HG03159 (cell line): Measurements from ENCODE around the gene ATG7.

ENCODE experiments used
- ATAC-seq: cut with Tn5 transposase; IDR thresholded peaks from one replicate; pipeline ENCODE4 v1.9.1; 2021; ENCODE audit warnings: mild to moderate bottlenecking, moderate library complexity; ENCODE audit not compliant: unreplicated experiment

ATG7 gene

GRCh38 chr3:11290743-11291680 lies 18.8 kb downstream of the ATG7 start:
- ATAC-seq = no peak

DNA sequence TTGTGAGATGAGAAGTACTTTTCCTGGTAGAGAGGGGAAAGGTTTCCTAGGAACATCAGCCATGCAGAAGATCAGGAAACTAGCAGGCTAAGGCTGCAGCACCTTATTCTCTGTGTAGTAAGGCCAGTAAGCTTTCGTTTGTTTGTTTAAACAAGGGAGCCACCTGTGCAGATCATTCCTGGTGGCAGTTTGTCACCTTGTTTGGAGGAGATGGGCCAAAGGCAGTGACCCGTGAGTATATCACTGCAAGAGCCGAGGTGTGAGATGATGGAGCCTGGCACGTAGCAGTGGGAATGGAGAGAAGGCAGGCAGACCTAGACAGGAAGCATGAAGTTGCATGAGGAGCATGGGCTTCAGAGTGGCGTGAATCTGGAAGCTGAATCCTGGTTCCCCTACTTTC lies 19.6 kb downstream of the ATG7 start:
- no peak for ATAC-seq

DNA sequence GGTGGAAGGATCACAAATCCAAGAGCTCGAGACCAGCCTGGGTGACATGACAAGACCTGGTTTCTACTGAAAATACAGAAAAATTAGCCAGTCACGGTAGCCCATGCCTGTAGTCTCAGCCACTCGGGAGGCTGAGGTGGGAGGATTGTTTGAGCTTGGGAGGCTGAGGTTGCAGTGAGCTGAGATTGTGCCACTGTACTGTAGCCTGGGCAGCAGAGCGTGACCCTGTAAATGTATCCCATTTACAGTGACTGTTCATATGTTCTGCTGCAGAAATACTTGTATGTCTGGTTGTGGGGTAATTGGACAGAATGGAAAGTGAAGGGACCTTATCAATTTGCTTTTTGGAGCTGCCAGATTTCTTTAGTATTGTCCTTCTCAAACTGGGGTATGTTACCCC lies 24.9 kb downstream of the ATG7 start:
- no peak for ATAC-seq

- peak; percentile 94 for ATAC-seq
These were observed 28.8 kb downstream of the ATG7 start for GRCh38 chr3:11300970-11301369.

GRCh38 chr3:11302444-11302843 lies 30.2 kb downstream of the ATG7 start:
- no peak for ATAC-seq

DNA sequence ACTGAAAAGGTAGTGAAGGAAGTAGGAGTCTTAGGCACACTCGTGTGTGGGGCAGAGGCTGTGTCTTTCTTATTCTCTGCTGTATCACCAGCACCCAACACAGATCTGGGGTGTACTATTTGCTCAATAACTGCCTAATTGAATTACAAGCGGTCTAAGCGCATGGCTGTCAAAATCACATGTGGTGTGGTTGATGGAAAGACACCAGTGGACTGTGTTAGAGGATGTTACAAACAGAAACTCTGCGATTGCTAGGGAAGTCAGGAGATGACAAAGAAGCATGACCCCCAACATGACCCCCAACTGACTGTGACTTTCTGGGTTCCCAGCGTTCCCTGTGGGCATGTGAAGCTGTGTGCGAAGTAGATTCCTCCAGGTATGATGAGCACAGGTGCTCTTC lies 32.0 kb downstream of the ATG7 start:
- no peak for ATAC-seq

GRCh38 chr3:11305509-11305908 lies 33.3 kb downstream of the ATG7 start:
- no peak for ATAC-seq

GRCh38 chr3:11306817-11307589 lies 34.8 kb downstream of the ATG7 start:
- no peak for ATAC-seq

GRCh38 chr3:11307830-11308432 lies 35.7 kb downstream of the ATG7 start:
- no peak for ATAC-seq

DNA sequence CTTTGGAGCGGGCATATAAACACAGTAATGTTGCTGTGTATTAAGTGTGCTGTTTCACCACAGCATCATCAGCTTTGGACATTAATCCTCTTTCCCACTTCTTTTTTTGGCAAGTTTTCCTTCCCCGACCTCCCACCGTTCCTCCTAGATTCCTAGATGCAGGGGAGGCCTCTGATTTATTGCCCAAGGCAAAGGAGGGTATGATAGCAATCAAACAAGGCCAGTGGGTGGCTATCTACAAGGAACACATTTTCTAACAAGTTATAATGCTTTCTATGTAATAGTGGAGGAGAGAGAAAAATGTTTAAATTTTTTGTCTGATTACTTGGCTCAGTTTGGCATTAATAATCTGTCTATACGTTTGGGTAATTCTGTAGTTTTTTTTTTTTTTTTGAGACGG lies 38.1 kb downstream of the ATG7 start:
- no peak for ATAC-seq

DNA sequence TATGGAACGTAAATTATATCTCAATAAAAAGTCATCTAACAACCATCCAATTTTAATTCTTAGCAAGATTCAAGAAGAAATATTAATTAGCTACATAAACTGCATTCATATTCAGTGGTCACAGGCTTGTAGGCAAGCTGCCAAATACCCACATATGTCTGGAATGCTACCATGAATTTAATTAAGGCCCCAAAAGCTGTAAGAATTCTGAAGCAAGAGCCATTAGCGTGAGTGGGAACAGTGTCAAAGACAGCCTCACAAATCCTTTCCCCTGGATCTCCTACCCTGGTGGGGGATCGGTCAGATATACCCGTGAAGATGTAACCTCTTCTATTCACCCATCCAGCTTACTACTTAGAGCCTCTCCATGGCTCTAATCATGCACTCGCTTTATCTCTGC lies 40.0 kb downstream of the ATG7 start:
- ATAC-seq = no peak

- no peak for ATAC-seq
These were observed 45.1 kb downstream of the ATG7 start for GRCh38 chr3:11317300-11317699.

DNA sequence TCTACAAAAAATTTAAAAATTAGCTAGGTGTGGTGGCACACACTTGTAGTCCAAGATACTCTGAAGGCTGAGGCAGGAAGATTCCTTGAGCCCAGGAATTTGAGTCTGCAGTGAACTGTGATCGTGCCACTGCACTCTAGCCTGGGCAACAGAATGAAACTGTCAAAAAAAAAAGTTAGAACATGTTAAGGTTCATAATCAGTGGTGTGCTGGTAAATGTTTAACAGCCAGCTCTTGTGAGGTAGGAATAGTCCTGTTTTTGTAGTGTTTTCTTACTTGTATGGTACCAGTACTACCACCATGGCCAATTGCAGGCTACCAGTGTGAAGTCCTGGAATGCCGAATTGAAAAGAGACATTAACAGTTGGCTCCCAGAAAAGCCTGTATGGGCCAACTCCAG lies 50.7 kb downstream of the ATG7 start:
- ATAC-seq = no peak

GRCh38 chr3:11323813-11324212 lies 51.6 kb downstream of the ATG7 start:
- ATAC-seq = no peak

- ATAC-seq = no peak
These were observed 55.4 kb downstream of the ATG7 start for GRCh38 chr3:11327619-11328018.

DNA sequence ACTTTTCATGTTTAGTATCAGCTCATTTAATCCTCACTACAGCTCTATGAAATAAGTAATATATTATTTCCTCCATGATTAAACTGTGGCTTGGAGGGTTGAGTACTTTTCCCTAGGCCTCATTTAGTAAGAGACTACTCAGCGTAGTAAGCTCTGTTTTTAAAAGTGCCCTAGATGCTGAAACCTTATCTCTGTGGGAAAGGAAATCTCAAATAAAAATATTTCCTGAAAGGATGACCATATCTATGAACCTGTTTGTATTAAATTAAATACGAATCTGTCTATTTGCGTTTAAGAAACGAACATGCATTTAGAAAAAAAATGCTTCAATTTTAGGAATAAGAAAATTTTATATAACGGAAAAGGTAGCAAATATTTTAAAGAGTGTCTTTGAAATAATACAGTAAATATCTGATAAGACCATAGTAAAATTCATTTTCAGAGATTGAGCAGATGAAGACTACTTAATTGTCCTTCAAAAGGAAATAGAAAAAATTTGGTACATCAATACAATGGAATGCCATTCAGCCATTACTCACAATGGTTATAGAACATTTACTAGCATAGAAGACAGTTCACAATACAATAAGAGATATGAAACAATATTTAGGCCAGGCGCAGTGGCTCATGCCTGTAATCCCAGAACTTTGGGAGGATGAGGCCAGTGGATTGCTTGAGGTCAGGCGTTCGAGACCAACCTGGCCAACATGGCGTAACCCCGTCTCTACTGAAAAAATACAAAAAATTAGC lies 56.2 kb downstream of the ATG7 start:
- ATAC-seq = no peak

DNA sequence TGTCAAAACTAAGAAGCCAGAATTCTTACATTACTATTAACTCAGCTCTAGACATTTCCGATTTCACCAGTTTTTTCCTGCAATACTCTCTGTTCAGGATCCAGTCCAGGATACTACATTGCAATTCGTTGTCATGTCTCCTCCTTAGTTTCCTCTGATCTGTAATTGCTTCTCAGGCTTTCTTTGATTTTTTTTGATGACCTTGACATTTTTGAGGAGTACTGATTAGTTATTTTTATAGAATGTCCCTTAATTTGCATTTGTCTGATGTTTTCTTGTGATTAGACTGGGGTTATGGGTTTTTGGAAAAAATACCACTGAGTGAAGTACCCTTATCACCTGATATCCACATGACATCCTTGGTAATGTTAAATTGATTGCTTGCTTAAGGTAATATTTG lies 57.6 kb downstream of the ATG7 start:
- ATAC-seq = no peak

DNA sequence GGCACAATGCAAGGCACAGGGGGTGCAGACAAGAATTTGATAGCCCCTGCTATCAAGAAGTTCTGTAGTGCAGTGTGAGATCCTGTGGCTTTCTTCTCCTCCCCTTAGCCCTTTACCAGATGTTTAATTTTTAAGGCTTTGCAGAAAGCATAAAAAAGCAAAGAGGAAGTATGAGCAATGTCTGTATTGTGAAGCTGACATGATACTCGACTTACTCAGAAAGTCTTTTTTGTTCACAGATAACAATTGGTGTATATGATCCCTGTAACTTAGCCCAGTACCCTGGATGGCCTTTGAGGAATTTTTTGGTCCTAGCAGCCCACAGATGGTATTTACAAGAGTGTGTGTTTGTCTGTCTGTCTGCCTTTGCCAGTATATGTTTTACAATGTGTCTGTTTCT lies 58.9 kb downstream of the ATG7 start:
- no peak for ATAC-seq

- ATAC-seq = peak; percentile 67
These were observed 62.9 kb downstream of the ATG7 start for GRCh38 chr3:11335056-11335608.

- no peak for ATAC-seq
These were observed 67.3 kb downstream of the ATG7 start for GRCh38 chr3:11339541-11339940.

- ATAC-seq = no peak
These were observed 74.2 kb downstream of the ATG7 start for GRCh38 chr3:11346416-11346815.
